GM10248 (cell line): Measurements from ENCODE around the gene FAM53B.

Source experiments
- CTCF ChIA-PET: fragments of 300-600 bp; sonication (Branson Sonifier 250); formaldehyde crosslinking; extraction: SDS; loops from one replicate; lab custom pipeline; 2021; ENCODE audit warnings: antibody characterized with exemption; lab: Yijun Ruan, JAX
- POLR2A ChIA-PET: fragments of 350-650 bp; sonication (Branson Sonifier 250); formaldehyde crosslinking; extraction: SDS; loops from one replicate; lab custom pipeline; 2020; ENCODE audit warnings: antibody characterized with exemption; lab: Yijun Ruan, JAX
- DNase-seq: peaks from one replicate; pipeline ENCODE4 v3.0.0; 2012; ENCODE audit errors: extremely low spot score
- TF ChIP-seq, protein P1 (sequence below): IDR thresholded peaks from 2 replicates; pipeline ENCODE4 v1.5.1; 2012; ENCODE audit warnings: mild to moderate bottlenecking, low read depth; ENCODE audit errors: extremely low read depth, missing control alignments, control extremely low read depth

The FAM53B gene

DNA sequence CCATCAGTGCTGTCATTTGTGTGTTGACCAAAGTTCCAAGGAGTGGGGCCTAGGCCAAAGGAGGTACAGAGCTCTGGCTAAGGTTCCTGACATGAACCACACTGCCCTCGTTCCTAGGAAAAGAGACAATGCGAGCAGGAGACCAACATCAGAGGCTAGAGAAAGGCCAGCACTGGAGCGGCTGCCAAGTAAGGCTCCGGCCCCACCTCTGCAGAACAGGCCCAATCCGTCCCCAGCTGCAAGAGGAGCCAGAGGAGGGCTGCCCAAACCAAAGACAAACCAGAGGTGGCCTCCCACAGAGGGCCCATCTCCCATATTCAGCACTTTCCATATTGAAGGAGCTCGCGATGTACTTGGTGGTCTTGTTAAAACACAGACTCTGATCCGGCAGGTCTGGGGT lies 81.0 kb downstream of the FAM53B start:
- ChIA-PET CTCF (interaction anchor here (1.2 to 2.8 kb wide), 2 partner anchors 10 to 21 kb away, joined by 3 to 15 read pairs; no protein-coding TSS in a partner anchor), POLR2A (no interaction called here)
- DNase-seq, result no peak
- TF ChIP-seq, protein P1, sequence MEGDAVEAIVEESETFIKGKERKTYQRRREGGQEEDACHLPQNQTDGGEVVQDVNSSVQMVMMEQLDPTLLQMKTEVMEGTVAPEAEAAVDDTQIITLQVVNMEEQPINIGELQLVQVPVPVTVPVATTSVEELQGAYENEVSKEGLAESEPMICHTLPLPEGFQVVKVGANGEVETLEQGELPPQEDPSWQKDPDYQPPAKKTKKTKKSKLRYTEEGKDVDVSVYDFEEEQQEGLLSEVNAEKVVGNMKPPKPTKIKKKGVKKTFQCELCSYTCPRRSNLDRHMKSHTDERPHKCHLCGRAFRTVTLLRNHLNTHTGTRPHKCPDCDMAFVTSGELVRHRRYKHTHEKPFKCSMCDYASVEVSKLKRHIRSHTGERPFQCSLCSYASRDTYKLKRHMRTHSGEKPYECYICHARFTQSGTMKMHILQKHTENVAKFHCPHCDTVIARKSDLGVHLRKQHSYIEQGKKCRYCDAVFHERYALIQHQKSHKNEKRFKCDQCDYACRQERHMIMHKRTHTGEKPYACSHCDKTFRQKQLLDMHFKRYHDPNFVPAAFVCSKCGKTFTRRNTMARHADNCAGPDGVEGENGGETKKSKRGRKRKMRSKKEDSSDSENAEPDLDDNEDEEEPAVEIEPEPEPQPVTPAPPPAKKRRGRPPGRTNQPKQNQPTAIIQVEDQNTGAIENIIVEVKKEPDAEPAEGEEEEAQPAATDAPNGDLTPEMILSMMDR, result no peak

DNA sequence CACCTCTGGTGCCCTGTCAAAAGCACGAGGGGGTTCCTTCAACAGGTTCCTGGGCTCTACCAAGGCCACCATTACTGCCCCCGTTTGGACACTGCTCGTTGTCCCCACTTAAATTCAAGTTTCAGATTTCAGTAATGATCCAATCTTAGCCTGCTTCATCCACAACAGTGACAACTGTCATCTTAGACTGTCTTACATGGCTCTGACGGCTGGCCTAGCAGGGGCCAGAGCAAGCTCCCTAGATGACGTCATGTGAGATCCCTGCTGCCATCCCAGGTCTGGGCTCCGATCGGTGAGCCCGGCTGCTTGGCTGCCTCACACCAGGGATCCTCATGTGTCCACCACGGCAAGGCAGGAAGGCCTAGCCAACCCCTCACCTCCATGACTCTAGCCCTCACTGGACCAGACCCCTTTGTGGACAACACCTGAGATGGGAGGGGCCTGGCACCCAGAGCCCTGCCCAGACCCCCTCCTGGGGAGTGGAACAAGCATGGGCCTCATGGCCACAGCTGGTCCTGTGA lies 82.5 kb downstream of the FAM53B start:
- TF ChIP-seq, protein P1, result no peak
- CTCF ChIA-PET, result interaction anchor here (0.7 to 2.8 kb wide), 4 partner anchors 8 to 25 kb away, joined by 3 to 15 read pairs (median 5); no protein-coding TSS in a partner anchor
- no peak for DNase-seq
- POLR2A ChIA-PET, result interaction anchor here (0.6 kb wide), 1 partner anchor 314 kb away, joined by 3 read pairs; no protein-coding TSS in a partner anchor

DNA sequence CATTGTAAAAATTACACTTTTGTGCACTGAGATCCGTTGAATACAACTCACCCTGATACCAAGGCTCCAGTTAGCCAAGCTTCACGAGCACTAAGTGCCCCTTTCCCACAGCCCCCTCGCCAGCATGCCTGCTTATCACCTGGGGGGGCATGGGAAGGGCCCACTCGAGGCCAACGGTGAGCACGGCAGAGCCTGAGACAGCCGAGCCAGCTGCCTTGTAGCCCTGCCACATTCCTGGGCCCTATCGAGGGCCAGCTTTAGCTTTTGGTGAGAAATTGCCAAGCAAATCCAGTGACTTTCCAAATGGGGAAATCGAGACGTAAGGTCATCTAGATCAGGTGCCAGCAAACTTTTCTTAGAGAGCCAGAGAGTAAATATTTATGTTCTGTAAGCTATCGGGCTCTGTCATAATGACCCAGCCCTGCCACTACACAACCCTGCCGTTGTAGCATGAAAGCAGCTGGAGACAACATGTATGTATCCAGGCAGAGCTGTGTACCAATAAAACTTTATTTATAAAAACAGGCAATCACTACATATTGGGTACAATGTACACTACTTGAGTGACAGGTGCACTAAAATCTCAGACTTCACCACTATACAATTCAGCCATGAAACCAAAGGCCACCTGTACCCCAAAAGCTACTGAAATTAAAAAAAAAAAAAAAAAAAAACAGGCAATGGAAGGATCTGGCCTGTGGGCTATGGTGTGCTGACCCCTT lies 83.6 kb downstream of the FAM53B start:
- CTCF ChIA-PET, result interaction anchor here (0.8 to 2.4 kb wide), 3 partner anchors 11 to 36 kb away, joined by 3 to 7 read pairs (median 3); no protein-coding TSS in a partner anchor
- POLR2A ChIA-PET, result no interaction called here
- TF ChIP-seq, protein P1, result no peak
- no peak for DNase-seq

DNA sequence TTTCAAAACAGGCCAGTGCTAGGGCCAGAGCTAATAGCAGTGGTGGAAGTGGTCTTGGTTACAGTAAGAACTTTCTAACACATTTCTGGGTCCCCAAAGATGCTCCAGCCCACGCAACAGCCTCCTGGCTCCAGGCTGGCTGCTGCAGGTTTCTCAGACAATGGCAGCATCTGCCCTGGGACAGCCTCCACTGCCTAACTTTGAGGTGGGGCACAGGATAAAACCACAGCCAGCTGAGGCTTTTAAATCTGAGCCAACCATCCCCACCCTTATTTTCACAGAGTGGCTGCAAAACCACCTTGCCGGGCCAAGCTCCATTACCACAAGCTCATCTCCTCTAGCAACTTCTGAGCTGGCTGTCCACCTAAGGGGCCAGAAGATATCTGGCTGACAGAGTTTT lies 84.8 kb downstream of the FAM53B start:
- POLR2A ChIA-PET, result no interaction called here
- CTCF ChIA-PET, result interaction anchor here (0.7 to 1.2 kb wide), 6 partner anchors 12 to 68 kb away, joined by 3 to 5 read pairs (median 3); no protein-coding TSS in a partner anchor
- no peak for DNase-seq
- TF ChIP-seq, protein P1, result no peak

DNA sequence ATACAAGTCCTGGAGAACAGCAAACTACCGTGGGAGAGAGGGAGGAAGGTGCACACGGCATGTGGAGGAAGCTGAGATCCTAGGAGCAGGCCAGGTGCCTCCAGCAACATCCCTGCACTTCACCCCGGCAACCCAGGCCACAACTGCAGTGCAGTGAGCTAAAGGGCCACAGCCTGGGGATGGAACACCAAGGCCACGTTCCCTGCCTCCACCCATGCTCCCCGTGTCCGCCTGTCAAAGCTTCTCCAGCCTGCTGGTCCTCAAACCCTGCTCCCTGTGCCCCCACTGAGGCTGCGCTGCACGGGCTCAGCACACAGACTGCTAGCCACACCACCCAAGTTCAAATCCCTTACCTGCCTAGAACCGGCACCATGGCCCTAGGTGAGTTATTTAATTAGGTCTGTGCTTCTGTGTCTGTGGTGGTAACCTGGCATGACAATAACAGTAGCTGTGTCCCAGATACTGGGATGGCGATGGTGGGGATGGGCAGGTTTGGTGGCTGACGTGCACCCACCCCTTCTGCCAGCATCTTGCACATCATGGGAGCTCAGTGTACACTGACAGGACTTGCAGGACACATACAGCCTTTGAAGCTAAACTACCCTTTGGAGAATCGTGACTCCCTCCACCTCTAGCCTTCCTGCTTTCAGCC lies 85.5 kb downstream of the FAM53B start:
- ChIA-PET POLR2A (no interaction called here), CTCF (interaction anchor here (0.8 to 1.2 kb wide), 5 partner anchors 13 to 67 kb away, joined by 3 to 5 read pairs (median 3); no protein-coding TSS in a partner anchor)
- no peak for DNase-seq
- TF ChIP-seq, protein P1, result no peak

DNA sequence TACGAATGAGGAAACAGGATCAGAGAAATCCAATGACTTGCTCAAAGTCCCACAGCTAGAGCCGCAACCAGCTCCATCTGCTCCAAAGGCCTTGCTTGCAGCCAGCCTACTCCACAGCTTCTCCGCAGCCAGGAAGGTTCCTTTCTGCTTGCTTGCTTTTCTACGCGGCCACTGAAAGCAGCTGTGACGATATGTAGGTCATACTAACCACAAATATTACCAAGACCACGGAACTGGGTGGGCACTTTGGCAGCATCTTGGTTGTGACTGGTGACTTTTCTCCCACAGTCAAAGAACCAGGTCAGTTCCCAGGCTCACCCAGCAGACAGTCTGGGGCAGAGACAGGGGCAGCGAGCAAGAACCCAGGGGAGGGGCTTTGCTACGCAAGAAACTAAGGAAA lies 86.4 kb downstream of the FAM53B start:
- POLR2A ChIA-PET, result no interaction called here
- CTCF ChIA-PET, result no interaction called here

More for the DNA sequence above, 86.4 kb downstream of the FAM53B start:
- TF ChIP-seq, protein P1, result no peak
- no peak for DNase-seq
